Bronchial epithelial cell (primary cell): Measurements from ENCODE around the gene MRPL33. TPM values are rescaled to one million over a fixed set of nuclear protein-coding genes. Genes with fewer than 3 reads are reported as not detected.

Source experiments
- DNase-seq: peaks from one replicate; pipeline ENCODE4 v3.0.0-alpha.2; 2010; ENCODE audit warnings: low read depth
- FAIRE-seq: peaks from 2 replicates; lab custom pipeline; 2011; peaks lifted over from hg19 to GRCh38; lab: Jason Lieb, UNC
- H3K27me3 ChIP-seq: 2 replicates; pipeline ENCODE4 v1.5.1; 2011; ENCODE audit warnings: low read length; ENCODE audit not compliant: control insufficient read depth, insufficient read depth
- H3K36me3 ChIP-seq: 2 replicates; pipeline ENCODE4 v1.5.1; 2011; ENCODE audit warnings: low read length; ENCODE audit not compliant: control insufficient read depth, insufficient read depth
- H3K4me3 ChIP-seq: 2 replicates; pipeline ENCODE4 v1.5.1; 2011; ENCODE audit warnings: mild to moderate bottlenecking, low read depth, low read length, control low read depth
- total RNA-seq: library from RNA; depleted of rRNA; stranded (reverse); fragments of >200 nt; gene quantifications from 2 replicates; pipeline ENCODE4 v1.2.1, GENCODE V29; 2014
- TF ChIP-seq, protein P1 (sequence below): IDR thresholded peaks from 2 replicates; pipeline ENCODE4 v1.5.1; 2011; ENCODE audit warnings: mild to moderate bottlenecking, moderate library complexity, low read length, control low read depth, inconsistent platforms; ENCODE audit not compliant: insufficient read depth, severe bottlenecking

MRPL33 gene
- total RNA-seq, 1 donor from 2014 or later, result 11.3 TPM

DNA sequence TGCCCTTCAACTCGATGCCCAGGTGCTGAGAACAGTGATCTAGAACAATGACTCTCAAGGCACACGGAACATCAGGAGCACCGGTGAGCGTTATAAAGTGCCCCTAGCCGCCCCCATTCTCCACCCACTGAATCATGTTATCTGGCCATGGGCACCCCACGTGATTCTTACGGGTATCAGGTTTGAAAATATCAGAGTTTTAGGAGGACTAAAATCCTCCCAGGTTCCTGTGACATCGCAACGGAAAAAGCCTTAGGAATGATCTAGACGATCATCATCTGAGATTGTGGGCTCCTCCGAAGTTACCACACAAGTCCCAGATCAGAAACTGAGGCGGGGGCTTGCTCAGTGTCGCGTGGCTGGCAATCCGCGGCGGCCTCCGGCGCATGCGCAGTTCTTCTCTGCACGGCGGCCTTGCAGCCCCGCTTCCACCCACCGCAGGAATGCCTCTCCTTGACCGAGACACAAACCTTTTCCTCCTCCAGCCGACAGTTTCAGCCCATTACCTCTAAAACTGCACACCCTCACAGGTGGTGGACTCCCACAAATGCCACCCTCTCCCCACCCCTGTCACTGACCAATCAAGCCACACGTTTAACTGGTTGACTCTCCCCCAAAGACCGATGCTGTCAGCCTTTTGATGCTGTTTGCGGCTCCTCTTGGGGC is 5.8 kb upstream of the MRPL33 start:
- DNase-seq (peak; percentile 39), FAIRE-seq (no peak)
- H3K4me3 ChIP-seq, result peak overlapping the region; percentile 9

DNA sequence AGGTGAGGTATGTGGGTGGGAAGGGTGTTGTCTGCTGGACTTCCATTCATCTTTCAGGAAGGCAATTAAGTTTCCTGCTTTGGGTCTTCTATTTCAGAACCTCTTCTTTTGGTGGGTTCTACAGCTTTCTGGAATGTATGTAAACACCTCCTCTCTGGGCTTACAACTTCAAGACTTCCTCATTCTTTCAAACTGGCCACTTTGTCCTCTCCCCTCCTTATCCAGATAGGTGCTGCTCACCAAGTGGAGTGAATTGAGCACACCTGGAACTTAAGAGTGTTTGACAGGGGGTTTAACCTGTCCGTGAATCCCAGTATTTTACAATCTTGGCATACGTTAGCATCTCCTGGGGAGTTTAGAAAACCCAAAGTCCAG is 5.2 kb upstream of the MRPL33 start:
- H3K27me3 ChIP-seq, result no peaks in the 10 kb centered on the region
- no peaks in the 10 kb centered on the region for H3K36me3 ChIP-seq
- H3K4me3 ChIP-seq, result no peak overlapping the region
- TF ChIP-seq, protein P1, sequence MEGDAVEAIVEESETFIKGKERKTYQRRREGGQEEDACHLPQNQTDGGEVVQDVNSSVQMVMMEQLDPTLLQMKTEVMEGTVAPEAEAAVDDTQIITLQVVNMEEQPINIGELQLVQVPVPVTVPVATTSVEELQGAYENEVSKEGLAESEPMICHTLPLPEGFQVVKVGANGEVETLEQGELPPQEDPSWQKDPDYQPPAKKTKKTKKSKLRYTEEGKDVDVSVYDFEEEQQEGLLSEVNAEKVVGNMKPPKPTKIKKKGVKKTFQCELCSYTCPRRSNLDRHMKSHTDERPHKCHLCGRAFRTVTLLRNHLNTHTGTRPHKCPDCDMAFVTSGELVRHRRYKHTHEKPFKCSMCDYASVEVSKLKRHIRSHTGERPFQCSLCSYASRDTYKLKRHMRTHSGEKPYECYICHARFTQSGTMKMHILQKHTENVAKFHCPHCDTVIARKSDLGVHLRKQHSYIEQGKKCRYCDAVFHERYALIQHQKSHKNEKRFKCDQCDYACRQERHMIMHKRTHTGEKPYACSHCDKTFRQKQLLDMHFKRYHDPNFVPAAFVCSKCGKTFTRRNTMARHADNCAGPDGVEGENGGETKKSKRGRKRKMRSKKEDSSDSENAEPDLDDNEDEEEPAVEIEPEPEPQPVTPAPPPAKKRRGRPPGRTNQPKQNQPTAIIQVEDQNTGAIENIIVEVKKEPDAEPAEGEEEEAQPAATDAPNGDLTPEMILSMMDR, result no peak
- DNase-seq, result no peak
- FAIRE-seq, result no peak

More for the DNA sequence above, 5.8 kb upstream of the MRPL33 start:
- Histone ChIP-seq H3K27me3 (no peaks in the 10 kb centered on the region), H3K36me3 (no peaks in the 10 kb centered on the region)
- TF ChIP-seq, protein P1, result no peak

DNA sequence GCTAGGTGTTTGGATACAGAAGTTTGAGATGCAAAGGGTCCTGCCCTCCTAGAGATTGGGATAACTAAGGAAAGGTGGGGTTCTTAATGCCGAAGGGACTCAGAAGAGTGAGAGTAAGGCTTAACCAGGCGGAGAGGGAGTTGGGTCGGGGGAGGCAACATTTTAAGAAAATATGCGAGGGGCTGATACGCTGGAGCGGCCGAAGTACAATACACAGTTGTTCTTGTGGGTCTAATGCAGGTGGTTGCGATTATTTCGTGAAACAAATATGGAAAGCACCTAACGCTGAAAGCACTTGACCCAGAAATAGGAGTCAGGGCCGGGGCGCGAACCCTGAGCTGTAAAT is 344 bp upstream of the MRPL33 start:
- TF ChIP-seq, protein P1, result no peak
- FAIRE-seq, result no peak

DNA sequence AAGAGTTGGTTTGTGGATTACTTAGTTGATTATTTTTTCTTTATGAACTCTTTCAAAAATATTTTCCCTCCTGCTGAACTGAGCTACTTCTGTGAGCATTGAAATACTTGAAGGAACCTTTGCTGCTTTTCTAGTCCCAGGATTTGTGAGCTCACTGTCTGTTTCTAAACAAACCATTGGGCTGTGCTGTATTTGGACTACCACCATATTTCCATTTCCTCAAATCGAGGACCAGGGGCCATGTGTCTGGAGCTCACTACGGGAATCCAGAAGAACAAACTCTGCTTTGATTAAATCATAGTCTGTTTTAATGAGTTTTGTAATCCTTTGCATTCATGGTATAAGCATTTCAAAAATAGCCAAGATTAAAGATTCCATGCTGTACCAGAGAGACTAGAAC is 1.3 kb downstream of the MRPL33 start:
- TF ChIP-seq, protein P1, result no peak
- FAIRE-seq (no peak), DNase-seq (no peak)
- Histone ChIP-seq H3K4me3 (peak overlapping the region; percentile 10), H3K36me3 (peaks cover 4% of the 10 kb centered on the region), H3K27me3 (no peaks in the 10 kb centered on the region)

More for the DNA sequence above, 344 bp upstream of the MRPL33 start:
- no peak for DNase-seq
- H3K27me3 ChIP-seq, result no peaks in the 10 kb centered on the region
- peaks cover 3% of the 10 kb centered on the region for H3K36me3 ChIP-seq
- H3K4me3 ChIP-seq, result peak overlapping the region; percentile 89

DNA sequence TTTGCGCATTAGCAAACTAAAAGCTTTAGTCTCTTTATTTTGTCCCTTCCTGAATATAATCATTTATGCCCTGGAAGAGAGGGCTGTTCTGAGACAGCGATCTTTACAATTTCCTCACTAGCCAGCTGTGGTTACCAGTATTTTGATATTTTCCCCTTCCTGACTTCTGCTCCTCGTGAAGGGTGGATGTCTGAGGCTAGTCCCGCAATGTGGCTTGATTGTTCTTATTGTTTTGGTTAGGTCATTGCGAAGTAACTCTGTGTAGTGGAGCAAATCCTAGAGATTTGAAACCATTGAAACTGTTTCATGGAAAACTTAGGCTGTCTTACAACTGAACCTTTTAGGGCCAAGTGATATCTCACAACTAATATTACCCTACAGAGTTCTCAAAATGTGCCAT is 2.4 kb downstream of the MRPL33 start:
- TF ChIP-seq, protein P1, result no peak
- DNase-seq, result no peak
- H3K27me3 ChIP-seq, result no peaks in the 10 kb centered on the region
- H3K36me3 ChIP-seq, result peaks cover 4% of the 10 kb centered on the region
- FAIRE-seq, result no peak
- H3K4me3 ChIP-seq, result no peak overlapping the region

DNA sequence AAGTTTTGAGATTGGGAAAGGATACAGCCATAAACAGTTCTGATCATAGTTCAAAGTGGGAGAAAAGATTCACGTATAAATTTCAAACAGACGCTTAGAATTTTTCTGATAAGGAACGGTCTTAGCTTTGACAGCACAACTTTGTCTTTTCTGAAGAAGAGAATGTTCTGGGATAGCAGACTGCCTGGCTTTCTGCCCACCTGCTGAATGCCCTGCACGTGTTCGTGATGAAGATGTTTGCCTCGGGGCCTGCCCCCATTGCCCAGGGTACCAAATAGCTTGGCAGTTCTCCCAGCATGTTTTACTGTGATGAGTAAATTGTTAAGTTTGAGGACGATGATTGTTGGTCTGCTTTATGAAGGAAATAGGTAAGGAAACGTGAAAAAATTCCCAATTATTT is 4.6 kb downstream of the MRPL33 start:
- Histone ChIP-seq H3K4me3 (no peak overlapping the region), H3K27me3 (no peaks in the 10 kb centered on the region), H3K36me3 (peaks cover 4% of the 10 kb centered on the region)
- FAIRE-seq, result no peak
- DNase-seq, result no peak
- TF ChIP-seq, protein P1, result no peak
